Measurements from ENCODE around the gene KCNQ1OT1.

KCNQ1OT1 gene

GRCh38 chr11:2693271-2694261, 6.2 kb downstream of the KCNQ1OT1 start:
- no peak for DNase-seq (ENCODE audit: low read depth)
- no peak for TF ChIP-seq POLR2A (IDR thresholded peaks at IDR 0.05; ENCODE audit: extremely low read depth, insufficient read length)
- TF ChIP-seq MYC (IDR thresholded peaks at IDR 0.05; ENCODE audit: low read depth, low read length): no peak
- TF ChIP-seq, protein P1, sequence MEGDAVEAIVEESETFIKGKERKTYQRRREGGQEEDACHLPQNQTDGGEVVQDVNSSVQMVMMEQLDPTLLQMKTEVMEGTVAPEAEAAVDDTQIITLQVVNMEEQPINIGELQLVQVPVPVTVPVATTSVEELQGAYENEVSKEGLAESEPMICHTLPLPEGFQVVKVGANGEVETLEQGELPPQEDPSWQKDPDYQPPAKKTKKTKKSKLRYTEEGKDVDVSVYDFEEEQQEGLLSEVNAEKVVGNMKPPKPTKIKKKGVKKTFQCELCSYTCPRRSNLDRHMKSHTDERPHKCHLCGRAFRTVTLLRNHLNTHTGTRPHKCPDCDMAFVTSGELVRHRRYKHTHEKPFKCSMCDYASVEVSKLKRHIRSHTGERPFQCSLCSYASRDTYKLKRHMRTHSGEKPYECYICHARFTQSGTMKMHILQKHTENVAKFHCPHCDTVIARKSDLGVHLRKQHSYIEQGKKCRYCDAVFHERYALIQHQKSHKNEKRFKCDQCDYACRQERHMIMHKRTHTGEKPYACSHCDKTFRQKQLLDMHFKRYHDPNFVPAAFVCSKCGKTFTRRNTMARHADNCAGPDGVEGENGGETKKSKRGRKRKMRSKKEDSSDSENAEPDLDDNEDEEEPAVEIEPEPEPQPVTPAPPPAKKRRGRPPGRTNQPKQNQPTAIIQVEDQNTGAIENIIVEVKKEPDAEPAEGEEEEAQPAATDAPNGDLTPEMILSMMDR (IDR thresholded peaks at IDR 0.05; ENCODE audit: low read depth, low read length): no peak
- TF ChIP-seq, protein P2, sequence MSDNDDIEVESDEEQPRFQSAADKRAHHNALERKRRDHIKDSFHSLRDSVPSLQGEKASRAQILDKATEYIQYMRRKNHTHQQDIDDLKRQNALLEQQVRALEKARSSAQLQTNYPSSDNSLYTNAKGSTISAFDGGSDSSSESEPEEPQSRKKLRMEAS (IDR thresholded peaks at IDR 0.05; ENCODE audit: low read depth, low read length): no peak
- no peak overlapping the region for H3K4me3 ChIP-seq (ENCODE audit: low read depth, low read length)

DNA sequence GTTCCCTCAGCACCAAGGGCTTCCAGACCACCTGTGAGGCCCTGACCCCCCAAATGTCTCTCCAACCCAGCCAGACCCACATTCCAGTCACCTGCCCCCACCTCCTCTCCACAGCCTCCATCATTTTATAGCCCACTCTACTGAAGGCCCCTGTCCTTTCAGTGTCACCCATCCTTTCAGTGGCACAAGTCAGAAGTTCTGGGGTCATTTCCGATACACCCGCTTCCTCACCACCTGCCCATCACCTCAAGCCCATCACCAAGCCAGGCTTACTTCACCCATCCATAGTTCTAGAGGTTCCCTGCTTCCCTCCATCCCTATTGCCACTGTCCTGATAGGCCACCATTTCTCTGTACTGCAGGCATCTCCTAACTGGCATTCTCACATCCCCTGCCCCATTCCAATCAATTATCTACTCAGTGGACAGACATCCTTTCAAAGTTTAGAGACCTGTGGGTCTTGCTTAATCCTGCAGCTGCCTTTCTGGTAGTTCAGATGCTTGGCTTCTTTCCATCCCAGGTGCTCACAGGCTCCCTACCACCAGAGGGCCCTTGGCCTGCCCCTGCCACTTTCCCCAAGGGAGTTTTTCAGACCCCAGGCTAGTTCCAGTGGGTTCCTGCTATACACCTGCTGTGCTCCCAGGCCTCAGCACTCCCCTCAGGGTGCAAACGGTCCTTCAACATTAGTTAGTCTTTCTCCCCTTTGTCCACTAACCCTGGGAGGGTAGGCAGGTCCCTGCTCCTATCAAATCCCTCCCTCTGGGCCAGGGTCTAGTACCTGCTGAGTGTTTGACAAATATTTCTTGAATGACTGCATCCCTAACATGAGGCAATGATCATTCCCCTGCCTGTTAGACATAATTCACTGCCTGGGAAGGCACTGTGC, 7.6 kb downstream of the KCNQ1OT1 start:
- no peak for DNase-seq (ENCODE audit: low read depth)
- H3K4me3 ChIP-seq (ENCODE audit: low read depth, low read length): no peak overlapping the region
- TF ChIP-seq POLR2A (IDR thresholded peaks at IDR 0.05; ENCODE audit: extremely low read depth, insufficient read length): no peak
- TF ChIP-seq, protein P1 (IDR thresholded peaks at IDR 0.05; ENCODE audit: low read depth, low read length): peak; percentile 26
- TF ChIP-seq, protein P2 (IDR thresholded peaks at IDR 0.05; ENCODE audit: low read depth, low read length): no peak
- no peak for TF ChIP-seq MYC (IDR thresholded peaks at IDR 0.05; ENCODE audit: low read depth, low read length)

GRCh38 chr11:2691355-2691761, 8.4 kb downstream of the KCNQ1OT1 start:
- DNase-seq (ENCODE audit: low read depth): no peak
- no peak for TF ChIP-seq POLR2A (IDR thresholded peaks at IDR 0.05; ENCODE audit: extremely low read depth, insufficient read length)
- no peak for TF ChIP-seq MYC (IDR thresholded peaks at IDR 0.05; ENCODE audit: low read depth, low read length)
- TF ChIP-seq, protein P1 (IDR thresholded peaks at IDR 0.05; ENCODE audit: low read depth, low read length): no peak
- TF ChIP-seq, protein P2 (IDR thresholded peaks at IDR 0.05; ENCODE audit: low read depth, low read length): no peak
- H3K4me3 ChIP-seq (ENCODE audit: low read depth, low read length): no peak overlapping the region

- no peak overlapping the region for H3K4me3 ChIP-seq (ENCODE audit: low read depth, low read length)
- TF ChIP-seq, protein P1 (IDR thresholded peaks at IDR 0.05; ENCODE audit: low read depth, low read length): no peak
- DNase-seq (ENCODE audit: low read depth): no peak
Measured at GRCh38 chr11:2690596-2691354, 9.0 kb downstream of the KCNQ1OT1 start.

GRCh38 chr11:2689651-2690575, 9.9 kb downstream of the KCNQ1OT1 start:
- H3K4me3 ChIP-seq (ENCODE audit: low read depth, low read length): no peak overlapping the region
- DNase-seq (ENCODE audit: low read depth): no peak
- TF ChIP-seq POLR2A (IDR thresholded peaks at IDR 0.05; ENCODE audit: extremely low read depth, insufficient read length) (no peak), MYC (IDR thresholded peaks at IDR 0.05; ENCODE audit: low read depth, low read length) (no peak)
- TF ChIP-seq, protein P1 (IDR thresholded peaks at IDR 0.05; ENCODE audit: low read depth, low read length): no peak
- TF ChIP-seq, protein P2 (IDR thresholded peaks at IDR 0.05; ENCODE audit: low read depth, low read length): no peak
